GM12873 (cell line): ENCODE data around the gene FAM53B.

ENCODE experiments used
- CTCF ChIP-seq: IDR thresholded peaks from 2 replicates; pipeline ENCODE4 v1.5.1; 2012; ENCODE audit warnings: low read depth, mild to moderate bottlenecking, moderate library complexity, low read length, control low read depth; ENCODE audit not compliant: insufficient read depth; ENCODE audit errors: missing control alignments

FAM53B gene

DNA sequence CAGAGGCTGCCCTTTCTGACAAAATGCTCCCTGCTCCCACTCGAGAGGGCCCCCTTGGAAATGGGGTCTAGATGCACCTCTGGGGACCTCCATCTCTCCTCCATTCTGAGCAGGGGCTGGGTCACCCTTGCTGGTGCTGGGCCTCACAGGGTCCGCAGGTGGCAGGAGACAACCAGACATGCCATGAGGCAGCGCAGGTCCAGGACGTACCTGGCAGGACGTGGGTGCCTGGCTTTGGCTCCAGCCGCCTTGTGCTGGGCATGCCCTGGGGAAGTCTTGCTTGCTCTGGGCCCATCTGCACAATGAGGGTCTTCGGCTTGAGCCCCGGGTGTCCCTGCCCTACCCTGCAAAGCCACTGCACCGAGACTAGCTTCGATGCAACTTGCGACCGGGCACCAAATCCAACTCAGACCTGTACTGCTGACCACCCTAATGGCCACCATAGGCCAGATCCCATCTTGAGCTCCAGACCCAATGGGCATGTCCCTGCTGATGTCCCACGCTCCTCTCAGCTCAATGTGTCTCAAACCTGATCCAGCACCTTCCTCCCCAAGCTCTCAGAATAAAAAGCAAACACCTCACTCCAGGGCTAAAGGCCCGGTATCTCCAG is 107.0 kb downstream of the FAM53B start:
- TF ChIP-seq CTCF, result no peak

GRCh38 chr10:124636271-124636995 is 107.7 kb downstream of the FAM53B start:
- peak; percentile 21 for TF ChIP-seq CTCF

DNA sequence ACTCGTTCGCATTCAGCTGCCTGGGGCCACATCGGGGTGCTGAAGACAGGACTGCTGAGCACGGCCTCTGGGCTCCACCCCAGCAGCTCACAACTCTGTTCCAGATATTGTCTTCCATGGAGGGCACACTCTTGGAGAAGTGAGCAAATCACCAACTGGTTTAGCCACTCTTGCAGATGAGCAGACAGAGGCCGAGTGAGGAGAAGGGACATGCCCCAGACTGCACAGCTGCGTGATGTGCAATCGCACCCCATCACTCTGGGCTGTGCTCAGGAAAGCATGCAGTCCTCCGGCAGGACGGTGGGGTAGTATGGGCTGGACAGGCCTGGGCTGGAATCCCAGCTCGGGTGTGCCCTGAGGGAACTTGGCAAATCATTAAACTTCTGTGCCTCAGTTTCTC is 111.6 kb downstream of the FAM53B start:
- TF ChIP-seq CTCF, result no peak

- TF ChIP-seq CTCF, result peak; percentile 35
Measured at GRCh38 chr10:124632064-124632531, 112.1 kb downstream of the FAM53B start.

DNA sequence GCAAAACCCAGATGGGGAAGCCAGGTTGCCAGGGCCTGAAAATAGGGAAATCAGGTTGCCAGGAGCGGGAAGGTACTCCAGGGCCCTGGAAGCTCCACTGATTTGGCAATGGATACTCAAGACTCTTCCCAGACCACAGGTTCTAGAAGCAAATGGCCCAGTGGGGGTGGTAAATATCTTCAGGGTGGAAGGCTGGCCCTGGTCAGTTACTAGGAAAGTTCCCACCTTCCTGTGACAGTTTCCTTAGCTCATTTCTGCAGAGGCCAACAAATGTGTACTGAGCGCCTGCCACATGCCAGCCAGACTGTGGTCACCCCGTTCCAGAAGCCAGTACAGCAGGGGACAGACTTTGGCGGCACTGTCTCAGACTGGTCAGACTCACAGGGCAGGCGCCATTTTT is 113.6 kb downstream of the FAM53B start:
- TF ChIP-seq CTCF, result no peak

GRCh38 chr10:124629842-124630241 is 114.3 kb downstream of the FAM53B start:
- TF ChIP-seq CTCF, result no peak

- no peak for TF ChIP-seq CTCF
Measured at GRCh38 chr10:124629415-124629814, 114.8 kb downstream of the FAM53B start.
